ENCODE data around the gene HM13.

HM13 gene

GRCh38 chr20:31568041-31568731 is 53.9 kb downstream of the HM13 start:
- Histone ChIP-seq H3K9me3 (replicated peaks in 1 of 2; ENCODE audit: control insufficient read depth in 2 of 2, insufficient read depth in 1 of 2, low read depth in 1 of 2, low read length in 2 of 2) (no peaks in the 10 kb centered on the region), H2BK5ac (ENCODE audit: low read length) (no peak overlapping the region), H4K8ac (ENCODE audit: low read depth, low read length) (no peak overlapping the region), H3K9ac (ENCODE audit: low read depth, low read length, poor library complexity) (no peak overlapping the region), H3K27ac (replicated peaks; ENCODE audit: low read length) (no peak overlapping the region), H3K79me1 (ENCODE audit: low read depth, low read length) (no peaks in the 10 kb centered on the region), H3K18ac (ENCODE audit: low read length) (peak overlapping the region; percentile 3), H2AFZ (ENCODE audit: low read length) (no peak overlapping the region), H2BK15ac (ENCODE audit: low read length) (no peak overlapping the region), H3K23ac (ENCODE audit: low read depth, low read length, poor library complexity) (no peak overlapping the region), H3K4me1 (ENCODE audit: control insufficient read depth in 2 of 2, insufficient read depth in 1 of 2, low read depth in 1 of 2, low read length in 2 of 2) (peaks cover 5% of the 10 kb centered on the region in 2 donors), H2BK120ac (ENCODE audit: low read depth, low read length) (no peak overlapping the region), H3K14ac (ENCODE audit: low read length) (no peak overlapping the region), H3K4ac (ENCODE audit: low read length) (no peak overlapping the region), H3K4me2 (ENCODE audit: insufficient read depth, low read length, poor library complexity, severe bottlenecking) (no peak overlapping the region), H2BK12ac (ENCODE audit: low read length) (no peak overlapping the region), H3K27me3 (ENCODE audit: control insufficient read depth in 3 of 3, insufficient read depth in 3 of 3, low read depth in 1 of 3, low read length in 3 of 3) (no peaks in the 10 kb centered on the region), H4K91ac (ENCODE audit: low read depth, low read length, poor library complexity) (no peak overlapping the region), H3K4me3 (ENCODE audit: low read length in 2 of 2) (no peak overlapping the region), H2AK5ac (ENCODE audit: low read depth, low read length) (no peak overlapping the region), H3K36me3 (replicated peaks in 1 of 2; ENCODE audit: control insufficient read depth in 2 of 2, insufficient read depth in 2 of 2, low read length in 2 of 2) (peaks cover 25 to 58% of the 10 kb centered on the region in 2 donors)
- WGBS, 2 donors (ENCODE audit: extremely low coverage in 2 of 2, insufficient read length in 2 of 2, insufficient replicate concordance in 1 of 2): no CpG with 5 or more reads among the region's 21 CpGs
- no peak for DNase-seq (ENCODE audit: low spot score)

- H3K23ac ChIP-seq (ENCODE audit: low read depth, low read length, poor library complexity): no peak overlapping the region
- H3K9me3 ChIP-seq (replicated peaks in 1 of 2; ENCODE audit: control insufficient read depth in 2 of 2, insufficient read depth in 1 of 2, low read depth in 1 of 2, low read length in 2 of 2): no peaks in the 10 kb centered on the region
- peaks cover 8% of the 10 kb centered on the region in 2 donors for H3K4me1 ChIP-seq (ENCODE audit: control insufficient read depth in 2 of 2, insufficient read depth in 1 of 2, low read depth in 1 of 2, low read length in 2 of 2)
- H2BK15ac ChIP-seq (ENCODE audit: low read length): no peak overlapping the region
- H2BK120ac ChIP-seq (ENCODE audit: low read depth, low read length): no peak overlapping the region
- H3K9ac ChIP-seq (ENCODE audit: low read depth, low read length, poor library complexity): peak overlapping the region; percentile 56
- no peak overlapping the region for H4K8ac ChIP-seq (ENCODE audit: low read depth, low read length)
- H3K36me3 ChIP-seq (replicated peaks in 1 of 2; ENCODE audit: control insufficient read depth in 2 of 2, insufficient read depth in 2 of 2, low read length in 2 of 2): peaks cover 22 to 53% of the 10 kb centered on the region in 2 donors
- DNase-seq (ENCODE audit: low spot score): no peak
- no peak overlapping the region for H3K14ac ChIP-seq (ENCODE audit: low read length)
- no peak overlapping the region for H2BK12ac ChIP-seq (ENCODE audit: low read length)
- no peaks in the 10 kb centered on the region for H3K27me3 ChIP-seq (ENCODE audit: control insufficient read depth in 3 of 3, insufficient read depth in 3 of 3, low read depth in 1 of 3, low read length in 3 of 3)
- H3K4ac ChIP-seq (ENCODE audit: low read length): no peak overlapping the region
- WGBS, 2 donors (ENCODE audit: extremely low coverage in 2 of 2, insufficient read length in 2 of 2, insufficient replicate concordance in 1 of 2): no CpG with 5 or more reads among the region's 5 CpGs
- H3K18ac ChIP-seq (ENCODE audit: low read length): peak overlapping the region; percentile 3
- H3K27ac ChIP-seq (replicated peaks; ENCODE audit: low read length): no peak overlapping the region
- H2BK5ac ChIP-seq (ENCODE audit: low read length): no peak overlapping the region
- H2AK5ac ChIP-seq (ENCODE audit: low read depth, low read length): peak overlapping the region; percentile 51
- H3K4me3 ChIP-seq (ENCODE audit: low read length in 2 of 2): no peak overlapping the region
- no peak overlapping the region for H3K4me2 ChIP-seq (ENCODE audit: insufficient read depth, low read length, poor library complexity, severe bottlenecking)
- H2AFZ ChIP-seq (ENCODE audit: low read length): no peak overlapping the region
- H3K79me1 ChIP-seq (ENCODE audit: low read depth, low read length): no peaks in the 10 kb centered on the region
- H4K91ac ChIP-seq (ENCODE audit: low read depth, low read length, poor library complexity): no peak overlapping the region
Measured at GRCh38 chr20:31568773-31569162, 54.5 kb downstream of the HM13 start.

GRCh38 chr20:31569163-31570020 is 55.1 kb downstream of the HM13 start:
- Histone ChIP-seq H2BK12ac (ENCODE audit: low read length) (peak overlapping the region; percentile 33), H3K4me2 (ENCODE audit: insufficient read depth, low read length, poor library complexity, severe bottlenecking) (no peak overlapping the region), H3K9ac (ENCODE audit: low read depth, low read length, poor library complexity) (no peak overlapping the region), H3K9me3 (replicated peaks in 1 of 2; ENCODE audit: control insufficient read depth in 2 of 2, insufficient read depth in 1 of 2, low read depth in 1 of 2, low read length in 2 of 2) (no peaks in the 10 kb centered on the region), H3K4me1 (ENCODE audit: control insufficient read depth in 2 of 2, insufficient read depth in 1 of 2, low read depth in 1 of 2, low read length in 2 of 2) (peaks cover 8% of the 10 kb centered on the region in 2 donors), H4K8ac (ENCODE audit: low read depth, low read length) (no peak overlapping the region), H3K4ac (ENCODE audit: low read length) (no peak overlapping the region), H3K14ac (ENCODE audit: low read length) (no peak overlapping the region), H3K4me3 (ENCODE audit: low read length in 2 of 2) (no peak overlapping the region), H3K79me1 (ENCODE audit: low read depth, low read length) (no peaks in the 10 kb centered on the region), H2BK15ac (ENCODE audit: low read length) (peak overlapping the region; percentile 6), H3K27ac (replicated peaks; ENCODE audit: low read length) (no peak overlapping the region), H2AK5ac (ENCODE audit: low read depth, low read length) (peak overlapping the region; percentile 51), H3K23ac (ENCODE audit: low read depth, low read length, poor library complexity) (no peak overlapping the region), H3K18ac (ENCODE audit: low read length) (peak overlapping the region; percentile 61), H2BK5ac (ENCODE audit: low read length) (no peak overlapping the region), H4K91ac (ENCODE audit: low read depth, low read length, poor library complexity) (no peak overlapping the region), H3K27me3 (ENCODE audit: control insufficient read depth in 3 of 3, insufficient read depth in 3 of 3, low read depth in 1 of 3, low read length in 3 of 3) (no peaks in the 10 kb centered on the region), H2AFZ (ENCODE audit: low read length) (no peak overlapping the region), H2BK120ac (ENCODE audit: low read depth, low read length) (no peak overlapping the region), H3K36me3 (replicated peaks in 1 of 2; ENCODE audit: control insufficient read depth in 2 of 2, insufficient read depth in 2 of 2, low read length in 2 of 2) (peaks cover 17 to 46% of the 10 kb centered on the region in 2 donors)
- no peak for DNase-seq (ENCODE audit: low spot score)
- no CpG with 5 or more reads among the region's 10 CpGs for WGBS, 2 donors (ENCODE audit: extremely low coverage in 2 of 2, insufficient read length in 2 of 2, insufficient replicate concordance in 1 of 2)

GRCh38 chr20:31570021-31570463 is 55.8 kb downstream of the HM13 start:
- Histone ChIP-seq H3K9ac (ENCODE audit: low read depth, low read length, poor library complexity) (no peak overlapping the region), H3K27ac (replicated peaks; ENCODE audit: low read length) (no peak overlapping the region)

More at GRCh38 chr20:31570021-31570463, 55.8 kb downstream of the HM13 start:
- no peak overlapping the region for H3K4ac ChIP-seq (ENCODE audit: low read length)
- H3K4me2 ChIP-seq (ENCODE audit: insufficient read depth, low read length, poor library complexity, severe bottlenecking): no peak overlapping the region
- no peak overlapping the region for H2BK12ac ChIP-seq (ENCODE audit: low read length)
- no peaks in the 10 kb centered on the region for H3K9me3 ChIP-seq (replicated peaks in 1 of 2; ENCODE audit: control insufficient read depth in 2 of 2, insufficient read depth in 1 of 2, low read depth in 1 of 2, low read length in 2 of 2)
- no CpG with 5 or more reads among the region's 8 CpGs for WGBS, 2 donors (ENCODE audit: extremely low coverage in 2 of 2, insufficient read length in 2 of 2, insufficient replicate concordance in 1 of 2)
- H3K36me3 ChIP-seq (replicated peaks in 1 of 2; ENCODE audit: control insufficient read depth in 2 of 2, insufficient read depth in 2 of 2, low read length in 2 of 2): peaks cover 16 to 44% of the 10 kb centered on the region in 2 donors
- H4K8ac ChIP-seq (ENCODE audit: low read depth, low read length): no peak overlapping the region
- no peaks in the 10 kb centered on the region for H3K79me1 ChIP-seq (ENCODE audit: low read depth, low read length)
- H2AK5ac ChIP-seq (ENCODE audit: low read depth, low read length): no peak overlapping the region
- H3K18ac ChIP-seq (ENCODE audit: low read length): no peak overlapping the region
- H3K4me1 ChIP-seq (ENCODE audit: control insufficient read depth in 2 of 2, insufficient read depth in 1 of 2, low read depth in 1 of 2, low read length in 2 of 2): peaks cover 8% of the 10 kb centered on the region in 2 donors
- H2BK5ac ChIP-seq (ENCODE audit: low read length): no peak overlapping the region
- H3K14ac ChIP-seq (ENCODE audit: low read length): no peak overlapping the region
- H4K91ac ChIP-seq (ENCODE audit: low read depth, low read length, poor library complexity): no peak overlapping the region
- no peak overlapping the region for H3K23ac ChIP-seq (ENCODE audit: low read depth, low read length, poor library complexity)
- H3K4me3 ChIP-seq (ENCODE audit: low read length in 2 of 2): no peak overlapping the region
- DNase-seq (ENCODE audit: low spot score): no peak
- H2BK120ac ChIP-seq (ENCODE audit: low read depth, low read length): no peak overlapping the region
- no peaks in the 10 kb centered on the region for H3K27me3 ChIP-seq (ENCODE audit: control insufficient read depth in 3 of 3, insufficient read depth in 3 of 3, low read depth in 1 of 3, low read length in 3 of 3)
- peak overlapping the region; percentile 6 for H2BK15ac ChIP-seq (ENCODE audit: low read length)
- no peak overlapping the region for H2AFZ ChIP-seq (ENCODE audit: low read length)
